Body of pancreas (tissue), 4 donors: ENCODE data around the gene AKIRIN2.

Experiments used
- CTCF ChIP-seq, 7 experiments: fragments of 450-650 bp in 4 of 7; fragments of 200-600 bp in 3 of 7; sonication (generic) in 3 of 7; IDR thresholded peaks; one replicate each; pipeline ENCODE4 v1.5.1; 2016 to 2019; ENCODE audit warnings: antibody characterized with exemption in 7 of 7
- POLR2A ChIP-seq, 3 donors: fragments of 450-650 bp; IDR thresholded peaks; one replicate each; pipeline ENCODE4 v1.6.1; 2016; ENCODE audit warnings: antibody characterized with exemption in 3 of 3, mild to moderate bottlenecking in 2 of 3

GRCh38 chr6:87738000-87738399, 36.0 kb upstream of the AKIRIN2 start:
- TF ChIP-seq CTCF (IDR thresholded peaks at IDR 0.05) (no peak), POLR2A (IDR thresholded peaks at IDR 0.05) (no peak)
